COLO668 (cell line): ENCODE data around the gene PDXK.
"Not testable (repeated sequence)": the region's sequence is repeated elsewhere in the genome, so short reads cannot be mapped to it uniquely, and the experiment has no call there.

ENCODE experiments used
- DNase-seq: peaks from one replicate; lab custom pipeline; 2025; ENCODE audit not compliant: unreplicated experiment; lab: John Stamatoyannopoulos, UW

Gene PDXK

DNA sequence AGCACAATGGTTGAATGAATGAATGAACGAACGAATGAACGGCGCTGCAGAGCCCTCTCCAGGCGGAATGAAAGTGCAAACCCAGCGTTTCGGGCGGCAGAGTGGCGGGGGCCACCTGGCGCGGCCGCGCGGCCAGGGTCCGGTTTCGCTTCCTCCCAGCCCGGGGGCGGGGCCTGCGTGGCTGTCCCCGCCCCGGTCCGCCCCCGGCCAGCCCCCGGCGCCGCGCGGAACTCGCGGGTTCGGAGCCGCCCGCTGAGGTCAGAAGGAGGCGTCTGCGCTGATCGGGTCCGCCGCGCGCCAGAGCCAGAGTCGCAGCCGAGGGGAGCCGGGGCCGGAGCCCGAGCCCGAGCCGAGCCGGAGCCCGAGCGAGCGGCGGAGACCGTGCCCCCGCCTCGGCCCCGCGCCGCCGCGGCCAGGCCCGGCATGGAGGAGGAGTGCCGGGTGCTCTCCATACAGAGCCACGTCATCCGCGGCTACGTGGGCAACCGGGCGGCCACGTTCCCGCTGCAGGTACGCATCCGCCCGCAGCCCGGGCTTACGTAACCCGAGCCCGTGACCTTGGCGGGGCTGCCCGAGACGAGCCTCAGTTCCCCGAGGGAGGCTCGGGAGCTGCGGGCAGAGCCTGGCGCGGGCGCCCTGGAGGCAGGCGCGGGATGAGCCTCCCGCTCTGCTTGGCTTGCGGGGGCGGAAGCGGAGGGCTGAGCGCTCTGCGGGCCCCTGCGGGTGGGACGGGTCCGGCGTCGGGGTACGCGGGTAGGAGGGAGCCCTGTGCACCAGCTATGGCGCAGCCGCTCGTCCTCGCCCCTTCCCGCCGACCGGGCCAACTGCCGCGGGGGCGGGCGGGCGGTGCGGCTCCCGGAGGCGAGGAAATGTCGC, at the start of gene PDXK:
TSS of gene PDXK (plus strand) at position 258 of the 876 bp plus-strand sequence. CDS start at position 424, 166 bp downstream.
- peak; percentile 96 for DNase-seq

DNA sequence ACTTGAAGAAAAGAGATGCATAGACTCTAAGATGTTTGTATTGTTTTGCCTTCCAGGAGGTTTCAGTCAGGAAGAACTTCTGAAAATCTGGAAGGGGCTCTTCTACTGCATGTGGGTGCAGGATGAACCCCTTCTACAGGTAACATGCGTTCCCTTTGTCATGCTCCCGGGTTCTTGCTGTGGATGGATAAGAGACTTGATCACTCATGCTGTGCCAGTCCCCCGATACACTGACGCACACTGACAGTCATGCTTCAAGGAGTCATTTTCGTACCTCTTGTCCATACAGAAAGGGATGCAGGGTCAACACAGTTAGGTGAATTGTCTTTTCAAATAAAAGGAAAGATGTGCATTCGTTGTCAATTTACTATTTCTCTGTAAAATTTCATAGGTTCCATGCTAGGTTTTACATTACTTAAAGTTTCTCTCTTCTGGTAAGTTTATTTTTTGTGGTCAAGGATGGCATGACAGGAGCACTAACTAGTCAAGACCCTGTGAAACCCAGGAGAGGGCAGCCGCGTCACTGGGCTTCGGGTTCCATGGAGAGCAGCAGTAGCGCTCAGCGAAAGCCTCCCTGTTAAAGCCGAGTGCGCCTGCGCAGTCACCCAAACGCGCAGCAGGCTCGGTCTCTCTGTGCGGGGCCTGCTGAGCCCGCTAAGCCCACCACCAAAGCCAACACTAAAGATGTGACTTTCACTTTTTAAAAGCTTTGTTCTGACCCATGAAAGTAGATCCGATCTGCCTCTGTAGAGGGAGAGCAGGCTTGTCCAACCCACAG, 48.9 kb upstream of the PDXK start:
- DNase-seq = no peak

DNA sequence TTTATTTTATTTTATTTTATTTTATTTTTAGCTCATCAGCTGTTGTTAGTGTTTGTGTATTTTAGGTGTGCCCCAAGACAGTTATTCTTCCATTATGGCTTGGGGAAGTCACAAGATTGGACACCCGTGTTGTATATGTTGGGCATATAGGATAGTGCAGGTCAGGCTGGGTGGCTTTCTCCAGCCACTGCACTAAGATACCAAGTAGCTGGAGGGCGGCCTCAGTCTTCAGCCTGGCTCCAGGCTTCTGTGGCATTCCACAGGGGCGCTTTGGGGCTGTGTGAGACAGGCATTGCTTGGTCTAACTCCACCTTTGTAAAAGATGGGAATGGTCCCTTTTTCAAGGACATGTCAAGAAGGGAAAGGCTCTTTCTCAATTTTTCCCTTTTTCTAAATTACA, 43.1 kb upstream of the PDXK start:
- no peak for DNase-seq

DNA sequence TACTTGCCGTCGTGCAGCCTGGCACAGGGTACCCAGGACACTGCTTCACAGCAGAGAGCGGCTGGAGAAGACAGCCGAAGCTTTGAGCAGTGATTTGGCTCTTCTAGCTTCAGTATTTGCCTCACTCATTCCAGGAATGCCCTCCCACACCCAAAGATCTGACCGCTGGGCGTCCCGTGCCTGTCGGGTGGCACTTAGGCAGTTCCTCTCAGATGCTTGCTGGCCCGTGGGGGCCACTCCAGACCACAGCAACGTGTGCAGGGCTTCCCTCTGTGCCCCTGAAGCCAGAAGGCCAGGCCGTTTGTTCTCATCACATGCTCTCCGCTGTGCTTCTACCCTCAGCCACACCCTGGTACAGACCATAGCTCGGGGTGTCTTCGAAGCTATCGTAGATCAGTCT, 42.5 kb upstream of the PDXK start:
- DNase-seq = no peak

DNA sequence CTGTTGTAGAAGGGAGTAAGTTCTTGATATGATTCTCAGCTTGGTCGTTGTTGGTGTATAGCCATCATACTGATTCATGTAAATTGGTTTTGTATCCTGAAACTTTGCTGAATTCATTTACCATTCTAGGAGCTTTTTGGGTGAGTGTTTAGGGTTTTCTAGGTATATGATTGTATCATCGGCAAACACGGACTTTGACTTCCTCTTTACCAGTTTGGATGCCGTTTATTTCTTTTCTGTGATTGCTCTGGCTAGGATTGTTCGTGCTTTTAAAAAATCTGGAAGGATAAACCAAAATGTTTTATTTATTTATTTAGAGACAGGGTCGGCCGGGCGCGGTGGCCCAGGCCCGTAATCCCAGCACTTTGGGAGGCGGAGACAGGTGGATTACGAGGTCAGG, 39.0 kb upstream of the PDXK start:
- DNase-seq = no peak

DNA sequence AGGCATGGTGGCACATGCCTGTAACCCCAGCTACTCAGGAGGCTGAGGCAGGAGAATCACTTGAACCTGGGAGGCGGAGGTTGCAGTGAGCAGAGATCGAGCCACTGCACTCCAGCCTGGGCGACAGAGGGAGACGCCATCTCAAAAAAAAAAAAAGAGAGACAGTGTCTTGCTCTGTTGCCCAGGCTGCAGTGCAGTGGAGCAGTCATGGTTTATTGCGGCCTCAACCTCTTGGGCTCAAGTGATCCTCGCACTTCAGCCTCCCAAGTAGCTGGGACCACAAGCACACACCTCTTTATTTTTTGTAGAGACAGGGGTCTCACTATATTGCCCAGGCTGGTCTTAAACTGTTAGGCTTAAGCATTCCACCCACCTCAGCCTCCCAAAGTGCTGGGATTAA, 38.5 kb upstream of the PDXK start:
- DNase-seq = not testable (repeated sequence)

DNA sequence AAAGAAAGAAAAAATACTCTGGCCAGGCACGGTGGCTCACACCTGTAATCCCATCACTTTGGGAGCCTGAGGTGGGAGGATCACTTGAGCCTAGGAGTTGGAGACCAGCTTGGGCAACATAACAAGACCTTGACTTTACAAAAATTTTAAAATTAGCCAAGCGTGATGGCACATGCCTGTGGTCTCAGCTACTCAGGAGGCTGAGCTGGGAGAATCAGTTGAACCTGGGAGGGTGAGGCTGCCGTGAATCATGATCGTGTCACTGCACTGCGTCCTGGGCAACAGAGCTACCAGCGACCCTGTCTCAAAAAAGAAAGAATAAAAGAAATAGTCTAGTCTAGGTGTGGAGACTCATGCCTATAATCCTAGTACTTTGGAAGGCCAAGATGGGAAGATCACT, 37.3 kb upstream of the PDXK start:
- no peak for DNase-seq

DNA sequence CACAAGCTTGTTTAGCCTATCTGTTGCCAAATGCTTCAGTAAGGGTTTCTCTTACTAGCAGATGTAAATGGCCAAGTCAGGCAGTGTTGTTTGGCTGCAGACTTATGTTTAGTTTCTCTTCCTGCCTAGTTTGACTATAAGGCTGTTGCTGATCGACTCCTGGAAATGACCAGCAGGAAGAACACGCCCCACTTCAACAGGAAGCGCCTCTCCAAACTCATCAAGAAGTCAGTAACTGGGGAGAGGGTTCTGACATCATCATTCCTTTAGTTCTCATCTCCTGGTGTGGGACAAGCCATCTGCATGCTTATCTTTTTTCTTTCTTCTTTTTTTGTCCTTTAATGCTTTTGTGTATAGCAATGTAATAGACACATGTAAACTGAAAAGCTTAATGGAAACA, 34.5 kb upstream of the PDXK start:
- DNase-seq = no peak

DNA sequence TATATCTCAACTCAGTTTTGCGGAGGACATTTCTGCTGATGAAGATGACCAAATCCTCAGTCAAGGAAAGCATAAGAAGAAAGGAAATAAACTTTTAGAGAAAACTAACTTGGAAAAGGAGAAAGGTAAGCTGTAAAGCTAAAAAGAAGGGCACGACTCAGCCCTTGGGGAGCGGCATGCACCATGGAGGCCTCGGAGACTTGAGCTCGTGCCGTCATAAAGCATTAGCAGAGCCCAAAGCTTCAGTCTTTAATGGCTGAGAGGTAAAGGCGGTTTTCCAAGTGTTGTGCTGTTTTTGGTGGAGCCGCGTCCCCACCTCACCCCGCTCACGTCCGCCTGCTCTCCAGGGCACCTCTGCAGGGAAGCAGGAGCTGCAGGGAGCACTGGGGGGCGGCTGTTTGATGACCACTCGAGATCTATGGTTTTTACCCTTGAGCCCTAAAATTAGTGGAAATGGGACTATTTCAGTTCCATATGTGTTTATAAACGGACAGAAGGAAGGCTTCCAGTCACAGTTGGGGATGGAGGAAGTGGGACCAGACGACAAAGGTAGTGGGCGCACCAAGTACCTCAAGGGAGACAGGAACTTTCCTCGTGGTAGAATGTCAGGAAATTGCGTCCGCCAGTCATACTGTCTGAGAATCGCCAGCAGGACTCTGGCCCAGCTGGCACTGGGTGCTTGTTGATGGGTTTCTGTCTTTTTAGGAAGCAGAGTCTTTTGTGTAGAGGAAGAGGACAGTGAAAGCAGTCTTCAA, 31.9 kb upstream of the PDXK start:
- no peak for DNase-seq

DNA sequence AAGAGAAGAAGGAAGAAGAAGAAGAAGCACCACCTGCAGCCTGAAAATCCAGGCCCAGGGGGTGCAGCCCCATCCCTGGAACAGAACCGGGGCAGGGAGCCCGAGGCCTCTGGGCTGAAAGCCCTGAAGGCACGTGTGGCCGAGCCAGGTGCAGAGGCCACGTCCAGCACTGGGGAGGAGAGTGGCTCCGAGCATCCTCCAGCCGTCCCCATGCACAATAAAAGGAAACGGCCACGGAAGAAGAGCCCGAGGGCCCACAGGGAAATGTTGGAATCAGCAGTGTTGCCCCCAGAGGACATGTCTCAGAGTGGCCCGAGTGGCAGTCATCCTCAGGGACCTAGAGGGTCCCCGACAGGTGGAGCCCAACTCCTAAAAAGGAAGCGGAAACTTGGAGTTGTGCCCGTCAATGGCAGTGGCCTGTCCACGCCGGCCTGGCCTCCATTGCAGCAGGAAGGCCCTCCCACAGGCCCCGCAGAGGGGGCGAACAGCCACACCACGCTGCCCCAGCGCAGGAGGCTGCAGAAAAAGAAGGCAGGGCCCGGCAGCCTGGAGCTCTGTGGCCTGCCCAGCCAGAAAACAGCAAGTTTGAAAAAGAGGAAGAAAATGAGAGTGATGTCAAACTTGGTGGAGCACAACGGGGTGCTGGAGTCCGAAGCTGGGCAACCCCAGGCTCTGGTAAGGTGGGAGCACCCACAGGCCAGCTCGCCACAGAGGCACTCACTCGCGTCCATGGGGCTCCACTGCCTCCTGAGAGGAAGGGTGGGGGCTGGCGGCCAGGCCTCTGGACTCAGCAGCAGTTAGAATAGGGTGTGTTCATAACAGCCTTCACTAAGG, 31.1 kb upstream of the PDXK start:
- no peak for DNase-seq

DNA sequence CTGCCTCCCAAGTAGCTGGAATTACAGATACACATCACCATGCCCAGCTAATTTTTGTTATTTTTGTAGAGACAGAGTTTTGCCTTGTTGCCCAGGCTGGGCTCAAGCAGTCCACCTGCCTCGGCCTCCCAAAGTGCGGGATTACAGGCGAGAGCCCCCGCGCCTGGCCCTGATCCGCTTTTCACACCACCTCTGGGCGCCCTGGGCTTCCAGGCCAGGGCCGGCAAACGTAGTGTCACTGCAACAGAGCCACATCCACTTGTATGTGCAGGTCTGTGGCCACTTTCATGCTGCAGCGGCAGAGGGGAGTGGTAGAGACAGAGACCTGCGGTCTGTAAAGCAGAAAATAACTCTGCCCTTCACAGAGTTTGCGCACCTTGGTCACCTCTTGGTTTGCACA, 30.0 kb upstream of the PDXK start:
- DNase-seq = no peak

DNA sequence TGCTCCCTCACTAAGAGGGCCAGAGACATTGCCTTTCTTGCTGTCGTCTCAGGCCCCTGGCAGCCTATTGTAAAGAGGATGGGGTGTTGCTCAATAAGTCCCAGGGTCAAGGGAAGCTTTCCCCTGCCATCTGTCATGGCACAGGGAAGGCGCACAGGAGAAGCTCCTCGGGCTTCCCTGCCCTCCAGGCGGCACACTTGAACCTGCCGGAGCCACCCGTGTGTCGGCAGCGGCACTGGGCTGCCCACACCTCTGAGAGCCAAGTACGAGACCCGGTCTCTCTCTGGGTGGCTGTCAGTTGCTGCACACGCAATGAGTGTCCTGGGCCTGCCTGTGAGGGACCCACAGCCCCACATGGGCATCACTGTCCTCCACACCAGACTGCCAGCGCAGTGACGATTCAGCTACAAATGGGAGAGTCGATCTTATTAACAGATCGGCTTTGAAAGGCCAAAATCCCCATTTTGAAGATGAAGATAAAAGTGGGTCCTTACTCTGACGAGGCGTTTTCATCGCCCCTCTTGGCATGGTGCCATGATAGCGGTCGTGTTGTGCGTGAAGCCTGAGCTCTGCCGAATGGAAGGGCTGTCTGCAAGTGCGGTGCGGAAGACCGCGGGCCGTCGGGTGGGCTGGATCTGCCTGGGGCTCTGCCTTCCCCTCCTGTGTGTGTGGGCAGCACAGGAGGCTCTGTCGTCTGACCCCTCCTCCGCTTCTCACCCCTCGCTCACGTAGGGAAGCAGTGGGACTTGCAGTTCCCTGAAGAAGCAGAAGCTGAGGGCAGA, 29.2 kb upstream of the PDXK start:
- DNase-seq = no peak

DNA sequence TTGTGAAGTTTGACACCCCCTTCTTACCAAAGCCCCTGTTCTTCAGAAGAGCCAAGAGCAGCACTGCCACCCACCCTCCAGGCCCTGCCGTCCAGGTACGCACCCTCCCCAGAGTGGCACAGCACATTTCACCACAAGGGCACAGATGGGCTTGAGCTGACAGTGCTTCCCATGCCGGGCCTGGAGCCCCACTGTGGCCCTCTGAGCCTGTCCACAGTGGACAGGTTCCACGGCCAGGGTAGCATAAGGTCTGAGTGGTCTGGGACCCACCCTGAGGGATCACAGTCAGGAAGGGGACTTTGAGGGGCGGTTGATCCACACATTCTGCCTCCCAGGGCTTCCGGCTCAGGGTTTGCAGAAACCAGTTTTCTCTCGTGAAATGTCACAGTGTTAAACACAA, 28.6 kb upstream of the PDXK start:
- no peak for DNase-seq

DNA sequence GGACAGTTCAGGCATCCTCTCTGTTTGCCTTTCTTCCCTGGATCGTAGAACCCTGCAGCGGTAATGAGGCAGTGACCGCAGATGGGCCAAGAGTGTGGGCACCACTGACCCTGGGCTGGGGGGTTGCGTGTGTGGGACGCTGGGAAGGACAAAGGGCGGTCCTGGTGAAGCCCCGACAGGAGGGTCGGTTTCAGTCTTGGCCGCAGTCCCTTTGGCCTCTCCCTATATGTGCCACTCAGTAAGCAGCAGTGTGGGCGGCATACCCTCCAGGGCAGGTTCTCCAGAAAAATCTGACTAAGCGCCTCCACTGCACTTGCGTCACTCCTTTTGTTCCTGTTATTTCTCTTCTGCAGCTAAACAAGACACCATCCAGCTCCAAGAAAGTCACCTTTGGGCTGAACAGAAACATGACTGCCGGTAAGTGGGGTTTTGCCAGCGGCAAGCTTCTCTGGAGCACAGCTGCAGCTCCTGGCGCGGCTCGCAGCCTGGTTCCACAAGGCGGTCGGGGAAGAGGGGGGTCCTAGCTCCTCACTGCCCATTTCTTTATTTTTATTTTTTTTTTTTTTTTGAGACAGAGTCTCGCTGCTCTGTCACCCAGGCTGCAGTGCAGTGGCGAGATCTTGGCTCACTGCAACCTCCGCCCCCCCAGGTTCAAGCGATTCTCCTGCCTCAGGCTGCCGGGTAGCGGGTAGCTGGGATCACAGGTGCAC, 27.7 kb upstream of the PDXK start:
- DNase-seq = no peak

DNA sequence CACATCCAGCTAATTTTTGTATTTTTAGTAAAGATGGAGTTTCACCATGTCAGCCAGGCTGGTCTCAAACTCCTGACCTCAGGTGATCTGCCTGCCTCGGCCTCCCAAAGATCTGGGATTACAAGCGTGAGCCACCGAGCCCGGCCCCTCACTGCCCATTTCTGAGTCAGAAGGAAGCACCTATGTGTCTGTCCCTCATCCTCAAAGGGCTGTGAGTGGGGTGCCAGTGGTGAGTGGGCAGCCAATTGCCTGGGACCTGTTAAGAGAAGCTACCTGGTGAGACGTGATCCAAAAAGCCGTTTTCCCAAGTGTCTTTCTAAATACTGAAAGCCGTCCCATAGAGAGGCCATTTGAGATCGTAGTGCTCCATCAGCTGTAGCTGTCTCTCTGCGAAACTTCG, 27.1 kb upstream of the PDXK start:
- DNase-seq = no peak

DNA sequence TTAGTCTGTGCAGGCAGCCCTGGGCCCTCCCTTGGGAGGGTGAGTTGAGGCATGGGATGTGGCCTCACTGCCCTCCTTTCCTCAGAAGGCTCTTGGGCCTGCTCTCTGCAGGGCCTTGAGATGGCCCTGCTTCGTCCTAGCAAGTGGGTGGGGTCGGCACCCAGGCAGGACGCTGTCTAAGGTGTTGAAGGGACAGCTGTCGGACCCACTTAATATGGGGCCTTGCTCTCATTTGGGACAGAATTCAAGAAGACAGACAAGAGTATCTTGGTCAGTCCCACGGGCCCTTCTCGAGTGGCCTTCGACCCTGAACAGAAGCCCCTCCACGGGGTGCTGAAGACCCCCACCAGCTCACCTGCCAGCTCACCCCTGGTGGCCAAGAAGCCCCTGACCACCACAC, 26.0 kb upstream of the PDXK start:
- no peak for DNase-seq

DNA sequence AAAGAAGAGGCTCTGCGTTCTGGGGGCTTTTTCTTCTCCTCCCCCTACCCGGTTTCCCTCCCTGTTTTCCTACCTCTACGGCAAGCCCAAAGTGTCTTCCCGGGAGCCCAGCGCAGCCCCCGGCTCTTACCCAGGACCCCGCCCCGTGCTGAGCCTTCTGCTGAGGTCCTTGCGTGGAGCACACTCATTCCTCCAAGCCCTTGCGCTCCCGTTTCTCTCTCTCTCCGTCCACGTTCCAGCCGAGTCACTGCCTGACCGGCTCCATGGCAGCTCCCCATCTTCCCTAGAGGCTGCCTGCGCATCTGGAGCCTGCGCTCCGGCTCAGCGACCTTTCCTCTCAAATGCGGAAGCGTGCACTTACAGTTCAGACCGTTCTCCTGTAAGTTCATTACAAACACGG, 24.9 kb upstream of the PDXK start:
- no peak for DNase-seq

DNA sequence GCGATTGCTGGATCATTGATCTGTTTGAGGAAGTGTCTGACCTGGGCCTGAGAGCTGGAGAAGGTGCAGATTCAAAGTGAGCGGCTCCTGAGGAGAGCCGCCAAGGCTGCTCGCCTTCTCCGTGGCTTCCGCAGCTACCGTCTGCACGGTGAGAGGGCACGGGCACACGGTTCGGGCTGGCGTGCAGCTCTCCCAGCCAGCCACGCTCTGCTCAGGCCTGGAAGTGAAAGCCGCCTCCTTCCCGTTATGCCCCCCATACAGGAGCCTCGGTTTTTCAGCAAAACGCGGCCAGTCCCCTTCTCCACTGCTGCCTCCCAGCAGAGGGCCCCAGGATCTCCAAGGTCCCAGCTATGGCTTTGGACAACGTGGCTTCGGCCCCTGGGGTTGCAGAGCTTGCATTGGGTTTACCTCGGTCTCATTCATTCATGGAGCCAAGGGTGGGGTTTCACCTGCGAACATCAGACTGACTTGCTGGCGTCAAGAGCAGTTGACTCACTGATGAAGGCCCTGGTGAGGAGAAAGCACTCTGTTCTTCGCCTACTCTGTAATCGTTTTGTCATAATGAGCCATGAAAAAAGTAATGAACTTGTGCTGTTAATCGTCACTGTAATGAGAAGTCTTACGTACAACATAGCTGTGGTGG, 24.4 kb upstream of the PDXK start:
- no peak for DNase-seq

DNA sequence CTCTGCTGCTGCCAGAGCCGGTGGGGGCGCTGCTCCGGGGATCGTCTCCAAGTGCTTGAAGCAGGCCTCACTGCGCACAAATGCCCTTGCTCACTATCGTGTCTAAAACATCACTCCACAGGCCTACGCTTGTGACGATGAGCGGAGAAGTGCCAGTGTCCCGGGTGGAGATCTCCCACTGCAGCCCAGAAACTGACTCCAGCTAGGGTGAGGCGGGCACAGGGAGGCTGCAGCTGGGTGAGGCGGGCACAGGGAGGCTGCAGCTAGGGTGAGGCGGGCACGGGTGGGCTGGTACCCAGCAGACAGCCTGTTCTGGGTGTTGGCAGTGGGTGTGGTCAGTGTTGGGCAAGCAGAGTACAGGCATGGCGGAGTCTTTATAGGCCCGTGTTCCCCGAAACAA, 22.7 kb upstream of the PDXK start:
- DNase-seq = no peak
